GM18520 (cell line): Measurements from ENCODE around the gene VSIG2.
A peak's percentile ranks its signal among the peaks of the same experiment; 100 is the strongest.

Source experiments
- ATAC-seq: cut with Tn5 transposase; IDR thresholded peaks from one replicate; pipeline ENCODE4 v1.9.1; 2021; ENCODE audit not compliant: unreplicated experiment

Gene VSIG2

GRCh38 chr11:124748481-124749343 lies 3.3 kb downstream of the VSIG2 start:
- no peak for ATAC-seq

GRCh38 chr11:124748100-124748418 lies 4.0 kb downstream of the VSIG2 start:
- ATAC-seq, result no peak

GRCh38 chr11:124747406-124748099 lies 4.5 kb downstream of the VSIG2 start:
- ATAC-seq, result no peak

DNA sequence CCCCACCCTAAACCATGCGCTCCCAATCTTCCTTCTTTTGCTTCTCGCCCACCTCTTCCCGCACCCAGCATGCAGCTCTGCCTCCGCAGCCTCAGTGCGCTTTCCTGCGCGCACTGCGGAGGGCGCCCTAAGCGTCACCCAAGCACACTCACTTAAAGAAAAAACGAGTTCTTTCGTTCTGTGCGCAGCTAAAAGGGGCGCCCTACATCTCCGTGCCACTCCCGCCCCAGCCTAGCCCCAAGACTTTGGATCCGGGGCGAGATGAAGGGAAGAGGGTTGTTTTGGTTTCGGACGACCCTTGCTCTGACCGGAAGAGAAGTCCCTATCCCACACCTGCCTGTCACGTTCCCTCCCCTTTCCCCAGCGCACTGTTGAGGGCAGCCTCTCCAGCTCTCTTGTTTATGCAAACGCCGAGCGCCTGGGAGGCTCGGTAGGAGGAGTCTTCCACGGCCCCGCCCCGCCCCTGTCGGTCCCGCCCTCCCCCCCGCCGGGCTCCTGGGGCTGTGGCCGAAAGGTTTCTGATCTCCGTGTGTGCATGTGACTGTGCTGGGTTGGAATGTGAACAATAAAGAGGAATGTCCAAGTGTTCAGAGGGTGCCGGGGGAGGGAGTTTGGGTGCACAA lies 5.3 kb downstream of the VSIG2 start:
- peak; percentile 72 for ATAC-seq

DNA sequence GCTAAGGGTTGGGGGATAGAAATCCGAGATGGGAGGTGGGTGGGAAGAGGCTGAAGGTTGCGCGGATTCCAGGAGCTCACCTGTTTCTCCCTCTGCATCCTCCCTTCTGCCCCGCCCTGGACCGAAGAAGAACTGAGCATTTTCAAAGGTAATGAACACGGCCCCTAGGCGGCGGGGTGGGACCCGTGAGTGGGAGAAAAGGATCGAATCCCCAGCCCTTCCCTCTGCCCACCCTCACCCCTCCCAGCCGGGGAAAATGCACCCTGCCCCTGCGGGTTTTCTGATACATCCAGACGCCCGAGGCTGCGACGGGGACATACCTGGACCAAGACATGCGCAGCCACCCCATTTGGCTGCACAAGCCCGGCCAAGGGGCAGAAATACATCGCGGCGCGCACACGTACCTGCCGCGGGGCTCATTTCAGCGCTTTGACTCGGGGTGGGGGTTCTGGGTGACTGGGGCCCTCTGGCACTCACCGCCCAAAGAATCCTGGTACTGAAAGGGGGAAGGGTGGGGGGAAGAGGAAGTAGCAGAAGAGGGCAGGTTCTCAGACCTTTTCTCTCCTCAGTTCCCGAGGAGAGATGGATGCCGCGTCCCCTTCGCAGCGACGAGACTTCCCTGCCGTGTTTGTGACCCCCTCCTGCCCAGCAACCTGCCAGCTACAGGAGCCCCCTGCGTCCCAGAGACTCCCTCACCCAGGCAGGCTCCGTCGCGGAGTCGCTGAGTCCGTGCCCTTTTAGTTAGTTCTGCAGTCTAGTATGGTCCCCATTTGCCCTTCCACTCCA lies 6.0 kb downstream of the VSIG2 start:
- ATAC-seq, result no peak

DNA sequence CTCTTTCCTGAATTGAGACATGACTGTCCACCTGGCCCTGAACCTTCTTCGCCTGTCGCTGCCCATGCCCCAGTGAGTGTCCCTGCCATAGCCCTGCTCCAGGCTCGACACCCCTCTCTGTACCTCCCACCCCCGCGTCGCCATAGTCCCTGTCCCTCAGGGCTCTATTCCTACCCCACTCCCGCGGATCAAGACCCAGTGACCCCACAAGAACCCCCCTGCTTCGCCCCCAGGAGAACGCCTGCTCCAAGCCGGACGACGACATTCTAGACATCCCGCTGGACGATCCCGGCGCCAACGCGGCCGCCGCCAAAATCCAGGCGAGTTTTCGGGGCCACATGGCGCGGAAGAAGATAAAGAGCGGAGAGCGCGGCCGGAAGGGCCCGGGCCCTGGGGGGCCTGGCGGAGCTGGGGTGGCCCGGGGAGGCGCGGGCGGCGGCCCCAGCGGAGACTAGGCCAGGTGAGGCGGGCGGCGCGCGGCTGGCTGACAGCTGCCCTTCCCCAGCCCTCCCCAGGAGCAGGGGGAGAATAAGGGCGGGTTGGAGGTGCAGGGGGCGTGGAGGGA lies 6.7 kb downstream of the VSIG2 start:
- no peak for ATAC-seq

- no peak for ATAC-seq
These were observed 9.0 kb downstream of the VSIG2 start for GRCh38 chr11:124743050-124743449.

DNA sequence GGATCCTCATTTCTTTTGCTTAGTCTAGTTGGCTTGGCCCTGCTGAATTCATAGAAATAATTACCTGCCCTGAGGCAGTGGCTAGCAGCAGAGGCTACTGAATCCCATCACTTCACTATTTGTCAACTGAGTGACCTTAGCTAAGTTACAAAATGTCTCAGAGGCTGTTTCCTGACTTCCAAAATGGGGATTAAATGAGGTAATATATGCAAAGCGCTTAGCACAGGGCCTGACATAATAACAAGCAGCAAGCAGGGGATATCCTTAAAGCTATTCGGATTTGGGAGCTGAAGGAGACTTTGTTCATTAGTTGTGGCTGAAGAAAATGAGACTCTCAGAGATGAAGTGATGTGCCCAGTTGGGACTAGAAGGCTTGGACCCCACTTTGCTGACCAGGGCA lies 9.5 kb downstream of the VSIG2 start:
- ATAC-seq, result no peak

- ATAC-seq, result no peak
These were observed 11.7 kb downstream of the VSIG2 start for GRCh38 chr11:124740277-124740882.

DNA sequence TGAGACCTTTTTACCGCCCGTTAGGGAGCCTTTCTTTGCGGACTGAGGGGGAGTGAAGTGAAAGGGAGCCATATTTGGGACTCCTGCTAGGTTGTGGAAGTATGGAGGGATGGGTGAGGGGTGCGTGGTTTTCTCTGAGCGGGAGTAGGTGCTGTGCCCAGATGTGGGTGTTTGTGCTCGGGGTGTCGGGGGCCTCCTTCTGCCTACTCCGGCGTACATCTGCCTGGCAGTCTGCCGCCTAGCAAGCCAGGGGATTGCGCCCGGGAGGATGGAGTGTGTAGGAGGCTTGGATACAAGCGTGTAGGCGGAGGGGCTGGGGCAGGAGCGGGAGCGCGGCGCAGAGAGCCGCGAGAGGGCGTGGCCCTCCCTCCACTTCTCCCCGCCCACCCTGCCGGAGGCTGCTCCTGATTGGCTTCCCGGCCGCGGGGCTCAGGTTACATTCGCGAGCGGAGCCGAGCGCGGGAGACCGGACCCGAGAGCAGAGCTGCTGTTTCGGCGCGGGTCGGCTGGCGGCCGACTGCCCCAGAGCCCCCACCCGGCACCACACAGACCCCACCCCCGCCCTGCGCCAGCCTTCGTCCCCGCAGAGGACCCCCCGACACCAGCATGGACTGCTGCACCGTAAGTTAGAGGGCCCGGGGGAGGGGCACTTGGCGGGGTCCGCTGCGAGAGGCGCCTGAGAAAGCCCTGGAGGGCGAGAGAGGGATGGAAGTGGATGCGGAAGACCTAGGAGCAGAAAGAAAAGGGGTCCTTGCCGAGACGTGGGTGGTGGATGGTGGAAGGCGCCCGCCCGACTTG lies 12.4 kb downstream of the VSIG2 start, which contains the start of gene NRGN:
Gene NRGN (plus strand): TSS at position 464 of the 798 bp plus-strand sequence. CDS start 143 bp downstream, at position 607.
- ATAC-seq, result peak; percentile 91

DNA sequence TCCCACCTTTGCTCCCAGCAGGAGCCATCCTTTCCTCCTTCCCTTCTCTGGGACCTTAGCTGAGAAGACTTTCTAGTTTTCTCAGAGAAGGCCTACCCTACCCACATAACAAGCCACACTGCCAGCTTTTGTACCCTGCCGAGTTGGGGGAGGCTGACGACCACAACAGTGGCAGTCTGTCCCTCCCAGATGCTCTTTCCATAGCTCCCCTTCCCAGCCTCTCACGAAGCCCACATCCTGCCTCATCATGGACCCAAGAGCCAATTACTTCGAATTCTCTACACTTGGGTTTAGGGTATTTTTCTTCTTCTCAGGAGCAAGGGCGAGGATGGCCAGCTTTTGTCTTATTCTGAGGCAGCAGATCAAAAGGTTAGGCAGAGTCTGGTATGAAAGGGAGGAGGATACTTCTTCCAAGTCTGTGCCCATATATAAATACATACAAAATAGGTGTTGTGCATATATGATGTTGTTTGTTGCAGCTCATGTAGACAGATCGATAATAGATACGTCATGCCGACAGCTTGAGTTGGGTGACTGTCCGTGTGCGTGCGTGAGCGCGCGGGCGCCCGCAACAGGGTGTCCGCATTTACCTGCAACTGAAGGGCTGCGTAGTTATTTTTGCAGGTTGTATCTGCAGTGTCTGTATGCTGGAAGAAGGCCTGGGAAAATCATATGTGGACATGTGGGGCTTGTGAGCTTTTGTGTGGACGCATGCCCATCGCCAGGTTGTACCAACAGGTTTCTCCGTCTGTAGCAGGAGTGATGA lies 13.2 kb downstream of the VSIG2 start:
- no peak for ATAC-seq

- ATAC-seq, result no peak
These were observed 14.3 kb downstream of the VSIG2 start for GRCh38 chr11:124737638-124738305.

- no peak for ATAC-seq
These were observed 15.3 kb downstream of the VSIG2 start for GRCh38 chr11:124736736-124737135.

GRCh38 chr11:124732230-124732629 lies 19.8 kb downstream of the VSIG2 start:
- ATAC-seq, result no peak

GRCh38 chr11:124729571-124729970 lies 22.5 kb downstream of the VSIG2 start:
- no peak for ATAC-seq

DNA sequence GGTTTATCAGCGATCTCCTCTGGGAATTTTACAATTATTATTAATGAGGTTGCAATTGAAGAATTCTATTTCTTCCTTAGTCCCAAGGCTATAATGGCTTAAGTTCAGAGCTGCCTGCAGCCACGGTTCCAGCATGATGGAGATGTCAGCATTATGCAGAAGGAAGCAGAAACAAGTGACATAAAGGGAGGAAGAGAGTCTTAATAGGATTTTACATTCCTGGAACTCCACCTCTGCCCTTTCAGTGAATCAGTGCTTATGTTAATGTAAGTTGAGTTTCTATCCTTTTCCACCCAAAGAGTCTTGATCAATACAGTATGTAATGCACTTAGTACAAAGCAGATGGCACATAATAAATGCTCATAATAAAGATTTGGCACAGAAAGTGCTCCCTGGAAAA lies 23.9 kb downstream of the VSIG2 start:
- ATAC-seq, result no peak

- ATAC-seq, result no peak
These were observed 24.6 kb downstream of the VSIG2 start for GRCh38 chr11:124727474-124727873.

DNA sequence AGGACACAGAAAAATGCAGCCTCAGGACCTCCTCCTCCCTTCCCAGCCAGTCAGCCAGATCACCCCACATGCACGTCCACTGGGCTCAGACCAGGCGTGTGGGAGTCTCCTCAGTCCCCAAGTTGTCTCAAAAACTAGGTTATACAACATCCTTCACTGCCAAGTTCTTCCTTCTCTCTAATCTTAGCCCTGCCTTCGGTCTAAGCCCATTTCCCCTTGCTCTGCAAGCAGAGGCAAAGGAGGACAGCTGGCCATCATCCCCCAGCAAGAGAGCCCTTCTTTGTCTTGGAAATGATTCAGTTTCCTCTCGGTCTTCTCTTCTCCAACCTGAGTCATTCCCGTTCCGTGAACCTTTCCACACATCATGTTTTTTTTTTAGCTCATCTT lies 26.3 kb downstream of the VSIG2 start:
- ATAC-seq, result no peak
